ENCODE data around the gene IER5L. TPM values are rescaled to one million over a fixed set of nuclear protein-coding genes. Genes with fewer than 3 reads are reported as not detected.

Gene IER5L
- total and polyA plus RNA-seq, 8 donors: 5.7 to 21.4 (median 8.2) TPM

GRCh38 chr9:129140397-129141065, 37.5 kb downstream of the IER5L start:
- peak in 2 of 4 donors; percentile 51 to 66 for DNase-seq
- ATAC-seq: peak; percentile 51
- peaks cover 0 to 53% of the 10 kb centered on the region in 2 donors for H3K36me3 ChIP-seq
- no peak for TF ChIP-seq CTCF (IDR thresholded peaks at IDR 0.05)
- H3K27me3 ChIP-seq: no peaks in the 10 kb centered on the region
- peaks cover 63 to 82% of the 10 kb centered on the region in 2 donors for H3K4me1 ChIP-seq
- no peaks in the 10 kb centered on the region for H3K9me3 ChIP-seq
- H3K4me3 ChIP-seq: peak overlapping the region; percentile 32 to 50
- intact Hi-C loops (cut with DNase I): loop anchor here in 1 of 2 donors (10.0 kb wide), 1 partner anchor 474 kb away; no protein-coding TSS in a partner anchor
- H3K27ac ChIP-seq: peak overlapping the region; percentile 99 to 100

GRCh38 chr9:129139993-129140396, 38.1 kb downstream of the IER5L start:
- Histone ChIP-seq H3K4me3 (peak overlapping the region; percentile 32 to 50), H3K4me1 (peaks cover 57 to 76% of the 10 kb centered on the region in 2 donors), H3K27me3 (no peaks in the 10 kb centered on the region), H3K9me3 (no peaks in the 10 kb centered on the region), H3K36me3 (peaks cover 0 to 59% of the 10 kb centered on the region in 2 donors), H3K27ac (peak overlapping the region; percentile 99 to 100)
- DNase-seq (peak in 3 of 4 donors; percentile 89 to 99 (median 97)), ATAC-seq (peak; percentile 78)
- TF ChIP-seq CTCF (IDR thresholded peaks at IDR 0.05): no peak
- intact Hi-C loops (cut with DNase I): loop anchor here (5.0 to 10.0 kb wide), 2 partner anchors 472 to 475 kb away; no protein-coding TSS in a partner anchor

GRCh38 chr9:129139233-129139992, 38.6 kb downstream of the IER5L start:
- TF ChIP-seq CTCF (IDR thresholded peaks at IDR 0.05): peak; percentile 88 to 95
- peak; percentile 74 for ATAC-seq
- peaks cover 0 to 64% of the 10 kb centered on the region in 2 donors for H3K36me3 ChIP-seq
- H3K9me3 ChIP-seq: no peaks in the 10 kb centered on the region
- peaks cover 57 to 72% of the 10 kb centered on the region in 2 donors for H3K4me1 ChIP-seq
- peak overlapping the region; percentile 19 to 50 for H3K4me3 ChIP-seq
- peak; percentile 72 to 92 (median 83) for DNase-seq
- intact Hi-C loops (cut with DNase I): loop anchor here in 1 of 2 donors (5.0 kb wide), 1 partner anchor 473 kb away; no protein-coding TSS in a partner anchor
- no peaks in the 10 kb centered on the region for H3K27me3 ChIP-seq
- peak overlapping the region; percentile 99 to 100 for H3K27ac ChIP-seq

- TF ChIP-seq CTCF (IDR thresholded peaks at IDR 0.05): no peak
- H3K27ac ChIP-seq: peak overlapping the region; percentile 99 to 100
- ATAC-seq (no peak), DNase-seq (peak in 2 of 4 donors; percentile 45 to 59)
- H3K9me3 ChIP-seq: no peaks in the 10 kb centered on the region
- peaks cover 52 to 64% of the 10 kb centered on the region in 2 donors for H3K4me1 ChIP-seq
- no peaks in the 10 kb centered on the region for H3K27me3 ChIP-seq
- H3K36me3 ChIP-seq: peaks cover 0 to 62% of the 10 kb centered on the region in 2 donors
- intact Hi-C loops (cut with DNase I): loop anchor here in 1 of 2 donors (5.0 kb wide), 1 partner anchor 474 kb away; no protein-coding TSS in a partner anchor
- peak overlapping the region in 1 of 2 donors; percentile 50 for H3K4me3 ChIP-seq
Observed at GRCh38 chr9:129138476-129139232, 39.4 kb downstream of the IER5L start.
